Dermis lymphatic vessel endothelial cell (primary cell): ENCODE results near the gene PYGO1. TPM values are rescaled to one million over a fixed set of nuclear protein-coding genes. Genes with fewer than 3 reads are reported as not detected.

Experiments used
- total RNA-seq: library from RNA; depleted of rRNA; stranded (reverse); fragments of >200 nt; gene quantifications from 2 replicates; pipeline ENCODE4 v1.2.1, GENCODE V29; 2014

Gene PYGO1, protein sequence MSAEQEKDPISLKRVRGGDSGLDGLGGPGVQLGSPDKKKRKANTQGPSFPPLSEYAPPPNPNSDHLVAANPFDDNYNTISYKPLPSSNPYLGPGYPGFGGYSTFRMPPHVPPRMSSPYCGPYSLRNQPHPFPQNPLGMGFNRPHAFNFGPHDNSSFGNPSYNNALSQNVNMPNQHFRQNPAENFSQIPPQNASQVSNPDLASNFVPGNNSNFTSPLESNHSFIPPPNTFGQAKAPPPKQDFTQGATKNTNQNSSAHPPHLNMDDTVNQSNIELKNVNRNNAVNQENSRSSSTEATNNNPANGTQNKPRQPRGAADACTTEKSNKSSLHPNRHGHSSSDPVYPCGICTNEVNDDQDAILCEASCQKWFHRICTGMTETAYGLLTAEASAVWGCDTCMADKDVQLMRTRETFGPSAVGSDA
- total RNA-seq: 0.11 and 0.26 TPM in 2 replicates

GRCh38 chr15:55588070-55588814 lies at the start of gene PYGO1:
PYGO1 (minus strand) TSS chr15:55588345; CDS start chr15:55587883, 462 bp downstream.

Other genes with a start within 250 kb of the PYGO1 start
- gene CCPG1, start 180.0 kb downstream of the PYGO1 start, total RNA-seq: 72.1 and 81.2 TPM in 2 replicates
- 0.76 and 1.8 TPM in 2 replicates for gene PIERCE2, start 179.8 kb downstream of the PYGO1 start, total RNA-seq
- 0.98 and 2.7 TPM in 2 replicates for gene DNAAF4, start 80.1 kb downstream of the PYGO1 start, total RNA-seq
- 0.54 and 2.6 TPM in 2 replicates for gene PRTG, start 154.8 kb upstream of the PYGO1 start, total RNA-seq